GM21381 (cell line): ENCODE measurements around the gene FAM174B.

Source experiments
- ATAC-seq: cut with Tn5 transposase; IDR thresholded peaks from one replicate; pipeline ENCODE4 v1.9.1; 2021; ENCODE audit warnings: mild to moderate bottlenecking, moderate library complexity; ENCODE audit not compliant: unreplicated experiment

The FAM174B gene

GRCh38 chr15:92574566-92574965 is 81.0 kb downstream of the FAM174B start:
- no peak for ATAC-seq

GRCh38 chr15:92574161-92574560 is 81.4 kb downstream of the FAM174B start:
- ATAC-seq: no peak

- no peak for ATAC-seq
These were observed 83.8 kb downstream of the FAM174B start for GRCh38 chr15:92571824-92572223.

GRCh38 chr15:92570391-92570790 is 85.2 kb downstream of the FAM174B start:
- ATAC-seq: no peak

GRCh38 chr15:92569778-92570177 is 85.8 kb downstream of the FAM174B start:
- no peak for ATAC-seq
